ENCODE measurements around the gene TBC1D20.

The TBC1D20 gene

DNA sequence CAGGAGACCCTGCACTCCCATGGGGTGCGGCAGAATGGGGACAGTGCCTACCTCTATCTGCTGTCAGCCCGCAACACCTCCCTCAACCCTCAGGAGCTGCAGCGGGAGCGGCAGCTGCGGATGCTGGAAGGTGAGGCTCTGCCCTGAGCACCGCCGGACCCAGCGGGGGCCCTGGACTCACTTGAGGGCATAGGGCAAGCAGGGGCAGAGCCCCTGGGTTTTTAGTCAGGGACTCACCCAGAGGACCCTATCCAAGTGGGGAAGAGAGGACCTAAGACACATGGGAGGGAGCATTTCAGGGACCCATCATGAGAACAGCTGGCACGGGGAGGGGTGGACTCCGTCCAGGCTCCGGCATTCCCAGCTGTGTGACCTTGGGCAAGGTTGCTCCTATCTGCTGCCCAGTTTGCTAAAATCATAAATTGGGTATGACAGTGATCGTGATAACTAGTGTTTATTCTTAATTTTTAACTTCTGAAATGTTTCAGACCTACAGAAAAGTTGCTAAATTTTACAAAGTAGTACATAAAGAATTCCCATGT is 44.5 kb downstream of the TBC1D20 start:
- Histone ChIP-seq H3K9me3 (ENCODE audit: insufficient read depth, low read depth, low read length) (peaks cover 3% of the 10 kb centered on the region), H3K9ac (ENCODE audit: low read length) (no peak overlapping the region), H3K14ac (ENCODE audit: low read length) (no peak overlapping the region), H4K12ac (ENCODE audit: low read depth, low read length) (no peak overlapping the region), H3K4me1 (ENCODE audit: control insufficient read depth in 1 of 2, insufficient read depth in 2 of 2, low read length in 2 of 2) (no peaks in the 10 kb centered on the region), H3K18ac (ENCODE audit: low read length) (no peak overlapping the region), H4K8ac (ENCODE audit: low read depth, low read length) (no peak overlapping the region), H3K4me2 (ENCODE audit: low read length) (no peak overlapping the region), H3K4me3 (ENCODE audit: low read depth, low read length) (no peak overlapping the region), H3K79me1 (ENCODE audit: low read length) (no peaks in the 10 kb centered on the region), H3K27me3 (ENCODE audit: insufficient read depth, low read length) (no peaks in the 10 kb centered on the region), H2AFZ (ENCODE audit: insufficient read depth, low read length, poor library complexity) (no peak overlapping the region), H2BK5ac (ENCODE audit: low read depth, low read length, poor library complexity) (no peak overlapping the region), H3K27ac (ENCODE audit: low read depth, low read length) (no peak overlapping the region), H2BK12ac (ENCODE audit: low read length) (no peak overlapping the region), H3K23ac (ENCODE audit: low read length) (no peak overlapping the region), H2AK5ac (ENCODE audit: low read length) (no peak overlapping the region), H3K36me3 (ENCODE audit: control insufficient read depth in 1 of 2, insufficient read depth in 2 of 2, low read length in 2 of 2) (peaks cover 43 to 47% of the 10 kb centered on the region in 2 experiments), H3K79me2 (ENCODE audit: control insufficient read depth, insufficient read depth, low read length, poor library complexity) (no peaks in the 10 kb centered on the region), H4K91ac (ENCODE audit: low read depth, low read length) (no peak overlapping the region), H2BK120ac (ENCODE audit: insufficient read depth, low read length, poor library complexity) (no peak overlapping the region), H3K4ac (ENCODE audit: low read depth, low read length) (no peak overlapping the region)
- whole genome bisulfite sequencing (ENCODE audit: extremely low coverage, insufficient coverage, insufficient read length): no CpG with 5 or more reads among the region's 12 CpGs
- no peak for DNase-seq

DNA sequence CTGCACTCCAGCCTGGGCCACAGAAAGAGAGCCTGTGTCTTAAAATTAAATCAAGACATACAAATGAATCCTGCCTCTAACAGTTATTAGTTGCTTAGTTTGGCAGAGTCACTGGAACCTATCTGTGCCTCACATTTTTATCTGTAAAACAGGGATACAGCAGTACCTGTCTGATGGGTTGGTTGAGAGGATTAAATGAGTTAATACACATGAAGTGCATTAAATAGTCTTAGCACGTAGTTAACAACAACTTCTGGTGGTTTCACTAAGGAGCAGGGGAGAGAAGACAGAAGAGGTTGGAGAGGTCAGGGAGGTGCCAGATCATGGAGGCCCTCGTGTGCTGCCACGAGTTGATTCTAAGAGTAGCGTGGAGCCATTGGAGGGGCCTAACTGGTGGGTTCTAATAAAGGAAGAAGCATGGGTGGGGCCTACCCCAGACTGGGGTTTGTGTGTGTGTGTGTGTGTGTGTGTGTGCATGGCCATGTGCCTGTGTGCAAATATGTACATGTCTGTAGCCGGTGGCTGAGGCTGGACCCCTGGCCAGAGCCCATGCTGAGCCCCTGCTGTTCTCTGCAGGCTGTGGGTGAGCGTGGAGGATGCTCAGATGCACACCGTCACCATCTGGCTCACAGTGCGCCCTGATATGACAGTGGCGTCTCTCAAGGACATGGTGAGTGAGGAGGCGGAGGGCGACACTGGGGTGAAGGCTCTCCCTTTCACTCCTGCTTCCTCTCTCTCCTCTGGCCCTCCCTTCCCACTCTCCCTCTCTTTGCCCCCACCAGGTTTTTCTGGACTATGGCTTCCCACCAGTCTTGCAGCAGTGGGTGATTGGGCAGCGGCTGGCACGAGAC is 45.2 kb downstream of the TBC1D20 start:
- no peaks in the 10 kb centered on the region for H3K79me2 ChIP-seq (ENCODE audit: control insufficient read depth, insufficient read depth, low read length, poor library complexity)
- H2AFZ ChIP-seq (ENCODE audit: insufficient read depth, low read length, poor library complexity): no peak overlapping the region
- H3K36me3 ChIP-seq (ENCODE audit: control insufficient read depth in 1 of 2, insufficient read depth in 2 of 2, low read length in 2 of 2): peaks cover 38 to 44% of the 10 kb centered on the region in 2 experiments
- DNase-seq: no peak
- no peak overlapping the region for H2BK5ac ChIP-seq (ENCODE audit: low read depth, low read length, poor library complexity)
- H3K14ac ChIP-seq (ENCODE audit: low read length): no peak overlapping the region
- no peaks in the 10 kb centered on the region for H3K27me3 ChIP-seq (ENCODE audit: insufficient read depth, low read length)
- H3K9me3 ChIP-seq (ENCODE audit: insufficient read depth, low read depth, low read length): peaks cover 3% of the 10 kb centered on the region
- no peak overlapping the region for H3K18ac ChIP-seq (ENCODE audit: low read length)
- no peaks in the 10 kb centered on the region for H3K79me1 ChIP-seq (ENCODE audit: low read length)
- no peak overlapping the region for H3K27ac ChIP-seq (ENCODE audit: low read depth, low read length)
- H2BK120ac ChIP-seq (ENCODE audit: insufficient read depth, low read length, poor library complexity): no peak overlapping the region
- H3K4me1 ChIP-seq (ENCODE audit: control insufficient read depth in 1 of 2, insufficient read depth in 2 of 2, low read length in 2 of 2): no peaks in the 10 kb centered on the region
- no CpG with 5 or more reads among the region's 13 CpGs for WGBS (ENCODE audit: extremely low coverage, insufficient coverage, insufficient read length)
- no peak overlapping the region for H3K4me3 ChIP-seq (ENCODE audit: low read depth, low read length)
- no peak overlapping the region for H2BK12ac ChIP-seq (ENCODE audit: low read length)
- no peak overlapping the region for H2AK5ac ChIP-seq (ENCODE audit: low read length)
- H3K9ac ChIP-seq (ENCODE audit: low read length): no peak overlapping the region
- H3K4ac ChIP-seq (ENCODE audit: low read depth, low read length): no peak overlapping the region
- H3K4me2 ChIP-seq (ENCODE audit: low read length): no peak overlapping the region
- H3K23ac ChIP-seq (ENCODE audit: low read length): no peak overlapping the region
- no peak overlapping the region for H4K8ac ChIP-seq (ENCODE audit: low read depth, low read length)
- no peak overlapping the region for H4K91ac ChIP-seq (ENCODE audit: low read depth, low read length)
- no peak overlapping the region for H4K12ac ChIP-seq (ENCODE audit: low read depth, low read length)

DNA sequence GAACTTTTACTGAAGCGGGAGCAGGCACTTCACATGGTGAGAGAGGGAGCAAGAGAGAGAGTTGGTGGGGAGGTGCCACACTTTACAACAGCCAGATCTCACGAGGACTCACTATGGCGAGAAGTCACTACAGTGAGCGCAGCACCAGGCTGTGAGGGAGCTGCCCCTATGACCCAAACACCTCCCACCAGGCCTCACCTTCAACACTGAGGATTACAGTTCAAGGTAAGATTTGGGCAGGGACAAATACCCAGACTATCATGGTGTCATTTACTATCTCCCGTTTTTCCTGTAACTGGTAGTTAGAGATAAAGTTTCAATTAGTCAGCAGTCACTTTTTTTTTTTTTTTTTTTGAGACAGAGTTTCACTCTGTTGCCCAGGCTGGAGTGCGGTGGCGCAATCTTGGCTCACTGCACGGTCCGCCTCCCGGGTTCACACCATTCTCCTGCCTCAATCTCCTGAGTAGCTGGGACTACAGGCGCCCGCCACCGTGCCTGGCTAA is 46.5 kb downstream of the TBC1D20 start:
- H3K4me1 ChIP-seq (ENCODE audit: control insufficient read depth in 1 of 2, insufficient read depth in 2 of 2, low read length in 2 of 2): no peaks in the 10 kb centered on the region
- no peak overlapping the region for H3K18ac ChIP-seq (ENCODE audit: low read length)
- no peak overlapping the region for H3K27ac ChIP-seq (ENCODE audit: low read depth, low read length)
- H4K12ac ChIP-seq (ENCODE audit: low read depth, low read length): no peak overlapping the region
- H3K4ac ChIP-seq (ENCODE audit: low read depth, low read length): no peak overlapping the region
- no peaks in the 10 kb centered on the region for H3K79me2 ChIP-seq (ENCODE audit: control insufficient read depth, insufficient read depth, low read length, poor library complexity)
- H3K4me3 ChIP-seq (ENCODE audit: low read depth, low read length): no peak overlapping the region
- H2AK5ac ChIP-seq (ENCODE audit: low read length): no peak overlapping the region
- no peak overlapping the region for H3K23ac ChIP-seq (ENCODE audit: low read length)
- H3K9me3 ChIP-seq (ENCODE audit: insufficient read depth, low read depth, low read length): peaks cover 3% of the 10 kb centered on the region
- no peak overlapping the region for H4K91ac ChIP-seq (ENCODE audit: low read depth, low read length)
- no peak overlapping the region for H3K9ac ChIP-seq (ENCODE audit: low read length)
- peak; percentile 48 to 62 for DNase-seq
- H4K8ac ChIP-seq (ENCODE audit: low read depth, low read length): no peak overlapping the region
- H2AFZ ChIP-seq (ENCODE audit: insufficient read depth, low read length, poor library complexity): no peak overlapping the region
- no peak overlapping the region for H3K14ac ChIP-seq (ENCODE audit: low read length)
- H3K27me3 ChIP-seq (ENCODE audit: insufficient read depth, low read length): no peaks in the 10 kb centered on the region
- H3K4me2 ChIP-seq (ENCODE audit: low read length): no peak overlapping the region
- no peaks in the 10 kb centered on the region for H3K79me1 ChIP-seq (ENCODE audit: low read length)
- no peak overlapping the region for H2BK120ac ChIP-seq (ENCODE audit: insufficient read depth, low read length, poor library complexity)
- no CpG with 5 or more reads among the region's 13 CpGs for WGBS (ENCODE audit: extremely low coverage, insufficient coverage, insufficient read length)
- H3K36me3 ChIP-seq (ENCODE audit: control insufficient read depth in 1 of 2, insufficient read depth in 2 of 2, low read length in 2 of 2): peaks cover 26 to 33% of the 10 kb centered on the region in 2 experiments
- H2BK5ac ChIP-seq (ENCODE audit: low read depth, low read length, poor library complexity): no peak overlapping the region
- H2BK12ac ChIP-seq (ENCODE audit: low read length): no peak overlapping the region

DNA sequence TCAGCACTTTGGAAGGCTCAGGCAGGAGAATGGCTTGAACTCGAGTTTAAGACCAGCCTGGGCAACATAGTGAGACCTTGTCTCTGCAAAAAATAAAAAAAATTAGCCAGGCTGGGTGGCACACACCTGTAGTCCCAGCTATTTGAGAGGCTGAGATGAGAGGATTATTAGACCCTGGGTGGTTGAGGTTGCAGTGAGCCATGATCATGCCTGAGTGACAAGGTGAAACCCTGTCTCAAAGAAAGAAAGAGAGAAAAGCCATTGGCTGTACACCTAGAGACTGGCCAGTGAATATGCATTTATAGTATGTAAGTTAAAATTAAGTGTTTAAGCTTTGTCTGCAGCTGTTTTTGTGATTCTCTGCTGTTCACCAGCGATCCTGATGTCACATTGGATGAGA is 48.2 kb downstream of the TBC1D20 start:
- no peak overlapping the region for H2AK5ac ChIP-seq (ENCODE audit: low read length)
- no peaks in the 10 kb centered on the region for H3K27me3 ChIP-seq (ENCODE audit: insufficient read depth, low read length)
- no peak overlapping the region for H3K4me2 ChIP-seq (ENCODE audit: low read length)
- H4K91ac ChIP-seq (ENCODE audit: low read depth, low read length): no peak overlapping the region
- peaks cover 11 to 23% of the 10 kb centered on the region in 2 experiments for H3K36me3 ChIP-seq (ENCODE audit: control insufficient read depth in 1 of 2, insufficient read depth in 2 of 2, low read length in 2 of 2)
- peaks cover 1% of the 10 kb centered on the region for H3K9me3 ChIP-seq (ENCODE audit: insufficient read depth, low read depth, low read length)
- no peaks in the 10 kb centered on the region for H3K79me2 ChIP-seq (ENCODE audit: control insufficient read depth, insufficient read depth, low read length, poor library complexity)
- no peak overlapping the region for H2BK120ac ChIP-seq (ENCODE audit: insufficient read depth, low read length, poor library complexity)
- no peak overlapping the region for H3K4ac ChIP-seq (ENCODE audit: low read depth, low read length)
- no peak overlapping the region for H3K4me3 ChIP-seq (ENCODE audit: low read depth, low read length)
- no peak overlapping the region for H2AFZ ChIP-seq (ENCODE audit: insufficient read depth, low read length, poor library complexity)
- no peak overlapping the region for H2BK5ac ChIP-seq (ENCODE audit: low read depth, low read length, poor library complexity)
- no peak overlapping the region for H2BK12ac ChIP-seq (ENCODE audit: low read length)
- no peak overlapping the region for H3K18ac ChIP-seq (ENCODE audit: low read length)
- H3K79me1 ChIP-seq (ENCODE audit: low read length): no peaks in the 10 kb centered on the region
- H3K4me1 ChIP-seq (ENCODE audit: control insufficient read depth in 1 of 2, insufficient read depth in 2 of 2, low read length in 2 of 2): peaks cover under 1 to 1% of the 10 kb centered on the region in 2 experiments
- DNase-seq: no peak
- WGBS (ENCODE audit: extremely low coverage, insufficient coverage, insufficient read length): no CpG with 5 or more reads among the region's 2 CpGs
- H3K9ac ChIP-seq (ENCODE audit: low read length): no peak overlapping the region
- H3K23ac ChIP-seq (ENCODE audit: low read length): no peak overlapping the region
- no peak overlapping the region for H4K8ac ChIP-seq (ENCODE audit: low read depth, low read length)
- H3K14ac ChIP-seq (ENCODE audit: low read length): no peak overlapping the region
- H3K27ac ChIP-seq (ENCODE audit: low read depth, low read length): no peak overlapping the region
- H4K12ac ChIP-seq (ENCODE audit: low read depth, low read length): no peak overlapping the region

All from trophoblast cell (in vitro differentiated cells and primary cell).